HG03460 (cell line): ENCODE results near the gene LRGUK.

Experiments used
- ATAC-seq: cut with Tn5 transposase; IDR thresholded peaks from one replicate; pipeline ENCODE4 v1.9.1; 2021; ENCODE audit not compliant: unreplicated experiment

The LRGUK gene

GRCh38 chr7:134298902-134299683 lies 172.0 kb downstream of the LRGUK start:
- ATAC-seq, result peak; percentile 68

- ATAC-seq, result no peak
Measured at GRCh38 chr7:134300988-134301387, 173.8 kb downstream of the LRGUK start.

- ATAC-seq, result no peak
Measured at GRCh38 chr7:134301592-134301991, 174.5 kb downstream of the LRGUK start.

- no peak for ATAC-seq
Measured at GRCh38 chr7:134302120-134302519, 175.0 kb downstream of the LRGUK start.

- ATAC-seq, result no peak
Measured at GRCh38 chr7:134307320-134307719, 180.2 kb downstream of the LRGUK start.

- no peak for ATAC-seq
Measured at GRCh38 chr7:134308548-134308947, 181.4 kb downstream of the LRGUK start.

- no peak for ATAC-seq
Measured at GRCh38 chr7:134311807-134312206, 184.7 kb downstream of the LRGUK start.

- ATAC-seq, result no peak
Measured at GRCh38 chr7:134312717-134313116, 185.6 kb downstream of the LRGUK start.

GRCh38 chr7:134313543-134313942 lies 186.4 kb downstream of the LRGUK start:
- no peak for ATAC-seq
